GM18907 (cell line): ENCODE data around the gene RAET1E.
"Not testable (repeated sequence)": the region's sequence is repeated elsewhere in the genome, so short reads cannot be mapped to it uniquely, and the experiment has no call there.

ENCODE experiments used
- ATAC-seq: cut with Tn5 transposase; IDR thresholded peaks from one replicate; pipeline ENCODE4 v1.9.1; 2021; ENCODE audit warnings: mild to moderate bottlenecking, moderate library complexity; ENCODE audit not compliant: unreplicated experiment

Gene RAET1E

DNA sequence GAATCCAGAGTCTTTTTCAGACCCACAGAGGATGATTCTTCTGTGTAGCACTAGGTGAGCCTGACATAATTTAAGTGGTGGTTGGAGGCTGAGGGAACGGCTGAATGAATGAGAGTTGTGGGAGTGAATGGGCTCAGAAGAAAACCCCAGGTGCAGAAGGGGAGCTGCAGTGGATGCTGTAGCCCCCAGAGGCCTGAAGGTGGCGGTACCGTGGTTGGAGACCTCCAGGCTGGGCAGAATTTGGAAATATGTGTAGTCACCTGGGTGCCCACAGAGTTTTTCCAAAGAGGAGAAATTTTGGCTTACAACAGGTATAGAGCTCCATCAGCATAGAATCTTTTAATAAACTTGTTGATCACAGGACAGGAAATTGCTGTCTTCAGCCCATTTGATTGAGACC is 31.5 kb upstream of the RAET1E start:
- ATAC-seq = no peak

DNA sequence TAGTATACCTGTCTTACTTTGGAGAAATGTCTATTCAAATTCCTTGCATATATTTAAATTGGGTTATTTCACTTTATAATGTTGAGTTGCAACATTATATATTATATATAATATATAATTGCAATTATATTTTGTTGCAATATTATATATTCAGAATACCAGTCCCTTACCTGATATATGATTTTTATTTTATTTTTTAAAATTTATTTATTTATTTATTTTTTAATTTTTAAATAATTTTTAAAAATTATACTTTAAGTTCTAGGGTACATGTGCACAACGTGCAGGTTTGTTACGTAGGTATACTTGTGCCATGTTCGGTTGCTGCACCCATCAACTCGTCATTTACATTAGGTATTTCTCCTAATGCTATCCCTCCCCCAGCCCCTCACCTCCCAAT is 29.1 kb upstream of the RAET1E start:
- not testable (repeated sequence) for ATAC-seq

DNA sequence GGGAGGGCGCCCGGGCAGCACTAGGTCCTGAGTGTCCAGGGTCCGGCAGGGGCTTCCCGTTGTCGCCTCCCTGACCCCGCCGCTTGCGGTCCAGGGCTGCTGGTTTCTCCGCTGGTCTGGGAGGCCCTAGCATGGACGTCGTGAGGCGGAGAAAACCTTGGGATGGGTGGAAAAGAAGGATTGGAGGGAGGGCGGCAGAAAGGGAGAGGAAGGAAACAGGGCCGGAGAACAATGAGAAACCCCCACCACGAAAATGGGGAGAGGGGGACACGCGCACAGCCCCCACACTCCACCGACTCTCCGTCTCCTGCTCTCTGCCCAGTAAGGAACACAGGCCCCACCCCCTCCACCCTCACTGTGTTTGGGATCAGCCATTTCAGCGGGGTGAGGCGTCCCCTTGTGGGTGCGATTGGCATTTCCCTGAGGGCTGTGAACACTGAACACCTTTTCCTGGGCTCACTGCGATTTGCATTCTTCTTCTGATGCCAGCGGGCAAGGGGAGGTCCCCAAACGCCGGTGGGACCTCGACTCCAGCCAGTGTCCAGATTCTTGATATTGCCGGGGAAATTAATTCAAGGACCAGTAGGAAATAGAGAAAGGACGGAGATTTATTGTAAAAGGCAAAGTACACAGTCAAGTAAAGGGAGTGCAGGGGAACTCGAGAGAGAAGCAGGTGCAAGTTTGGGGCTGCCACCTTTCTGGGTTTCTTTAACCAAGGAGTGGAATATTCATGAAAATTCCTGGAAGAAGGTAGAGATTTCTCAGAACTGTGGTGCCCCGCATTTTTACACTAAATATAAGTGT is 28.3 kb upstream of the RAET1E start:
- ATAC-seq = no peak

DNA sequence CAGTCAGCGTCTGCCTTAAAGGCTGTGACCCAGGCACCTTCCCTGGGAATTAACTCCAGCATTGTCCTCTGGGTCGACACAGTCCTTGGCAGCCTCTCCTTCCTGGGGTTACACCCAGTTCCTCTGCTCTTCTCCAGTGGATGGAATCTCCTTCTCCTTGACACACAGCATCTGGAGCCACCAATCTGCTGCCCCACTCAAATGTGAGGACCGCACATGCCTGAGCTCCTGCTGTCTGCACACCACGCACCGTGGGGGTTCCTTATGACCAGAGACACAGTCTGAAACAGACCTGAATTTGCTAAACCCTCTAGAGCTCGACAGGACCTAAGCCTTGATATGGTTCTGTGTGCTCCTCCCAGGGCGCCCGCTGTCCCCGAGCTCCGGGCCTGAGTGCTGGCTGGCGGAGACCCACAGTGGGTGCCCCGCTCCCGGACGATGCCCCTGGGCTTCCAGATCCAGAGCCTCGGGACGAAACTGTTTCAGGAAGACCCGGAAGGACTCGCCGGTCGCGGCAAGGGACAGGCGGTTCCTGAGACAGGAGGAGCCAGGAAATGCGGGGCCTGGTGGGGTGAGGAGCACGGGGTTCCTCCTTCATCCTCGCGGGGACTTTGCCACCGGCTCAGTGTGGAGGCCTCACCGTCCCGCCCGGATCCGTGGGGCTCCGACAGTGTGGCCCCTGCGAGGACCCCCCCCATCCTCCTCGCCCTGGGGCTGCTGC is 27.5 kb upstream of the RAET1E start:
- no peak for ATAC-seq

DNA sequence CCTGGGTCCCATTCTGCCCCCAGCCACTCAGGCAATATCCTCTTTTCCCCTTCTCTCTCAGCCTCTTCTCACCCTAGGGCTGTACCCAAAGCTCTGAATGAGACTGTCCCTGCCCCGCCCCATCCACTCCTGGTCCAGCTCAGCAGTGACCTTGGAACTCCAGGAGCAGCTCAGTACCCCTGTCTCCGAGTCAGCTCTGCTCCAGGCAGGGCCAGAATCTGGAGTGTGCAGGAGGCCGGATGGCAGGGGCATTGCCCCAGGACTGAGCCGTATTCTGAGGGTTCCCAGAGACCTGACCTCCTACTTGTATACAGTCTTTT is 27.0 kb upstream of the RAET1E start:
- no peak for ATAC-seq

DNA sequence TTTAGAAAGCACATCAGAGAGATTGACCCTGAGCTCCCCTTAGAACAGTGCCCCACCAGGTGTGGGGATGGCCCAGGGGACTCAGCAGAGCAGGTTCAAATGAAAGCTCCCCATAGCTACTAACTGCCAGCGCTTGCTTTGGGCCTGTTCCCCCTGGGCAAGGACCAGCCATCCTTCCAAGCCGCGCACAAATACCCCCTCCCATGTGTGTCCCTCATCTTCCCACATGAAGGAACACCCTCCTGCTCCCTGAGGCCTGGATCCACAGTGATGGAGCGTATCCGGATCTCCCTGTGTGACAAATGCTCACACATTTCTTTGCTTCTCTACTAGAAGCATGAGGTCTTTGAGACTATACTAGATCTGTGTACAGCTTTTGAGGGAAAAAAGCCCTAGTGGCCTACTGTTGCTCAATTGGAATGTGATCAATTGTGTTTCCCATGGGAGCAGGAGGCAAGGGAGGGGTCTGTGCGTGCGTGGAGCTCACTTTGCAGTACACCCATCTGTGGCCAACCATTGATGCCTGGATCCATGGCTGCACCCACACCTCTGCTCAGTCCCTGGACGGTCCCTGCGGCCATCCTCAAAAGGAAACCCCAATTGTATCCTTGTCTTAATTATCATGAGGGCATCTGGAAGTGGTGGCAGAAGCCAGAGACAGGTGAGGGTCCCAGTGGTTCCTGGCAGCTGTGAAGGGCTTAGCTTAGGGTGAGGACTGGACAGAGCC is 26.5 kb upstream of the RAET1E start:
- no peak for ATAC-seq

DNA sequence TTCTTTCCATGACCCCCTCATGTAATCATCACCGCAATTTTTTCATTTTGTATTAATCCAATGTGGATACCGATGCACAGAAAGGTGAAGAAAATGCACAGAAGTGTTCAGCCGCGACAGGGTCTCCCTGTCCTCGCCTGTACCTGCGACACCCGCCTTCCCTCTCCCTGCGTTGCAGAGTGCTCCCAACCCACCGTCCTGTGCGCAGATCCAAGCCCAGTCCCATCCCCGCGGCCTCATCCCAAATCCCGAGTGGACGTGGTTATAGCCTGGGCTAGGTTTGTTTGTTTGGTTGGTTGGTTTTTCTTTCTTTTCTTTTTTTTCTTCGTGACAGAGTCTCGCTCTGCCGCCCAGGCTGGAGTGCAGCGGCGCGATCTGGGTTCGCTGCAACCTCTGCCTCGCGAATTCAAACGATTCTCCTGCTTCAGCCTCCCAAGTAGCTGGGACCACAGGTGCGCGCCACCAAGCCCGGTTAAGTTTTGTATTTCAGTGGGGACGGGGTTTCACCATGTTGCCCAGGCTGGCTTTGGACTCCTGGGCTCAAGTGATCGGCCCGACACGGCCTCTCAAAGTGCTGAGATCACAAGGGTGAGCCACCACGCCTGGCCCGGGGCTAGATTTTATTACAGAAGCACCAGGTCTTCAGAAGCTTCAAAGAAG is 25.5 kb upstream of the RAET1E start:
- ATAC-seq = no peak

DNA sequence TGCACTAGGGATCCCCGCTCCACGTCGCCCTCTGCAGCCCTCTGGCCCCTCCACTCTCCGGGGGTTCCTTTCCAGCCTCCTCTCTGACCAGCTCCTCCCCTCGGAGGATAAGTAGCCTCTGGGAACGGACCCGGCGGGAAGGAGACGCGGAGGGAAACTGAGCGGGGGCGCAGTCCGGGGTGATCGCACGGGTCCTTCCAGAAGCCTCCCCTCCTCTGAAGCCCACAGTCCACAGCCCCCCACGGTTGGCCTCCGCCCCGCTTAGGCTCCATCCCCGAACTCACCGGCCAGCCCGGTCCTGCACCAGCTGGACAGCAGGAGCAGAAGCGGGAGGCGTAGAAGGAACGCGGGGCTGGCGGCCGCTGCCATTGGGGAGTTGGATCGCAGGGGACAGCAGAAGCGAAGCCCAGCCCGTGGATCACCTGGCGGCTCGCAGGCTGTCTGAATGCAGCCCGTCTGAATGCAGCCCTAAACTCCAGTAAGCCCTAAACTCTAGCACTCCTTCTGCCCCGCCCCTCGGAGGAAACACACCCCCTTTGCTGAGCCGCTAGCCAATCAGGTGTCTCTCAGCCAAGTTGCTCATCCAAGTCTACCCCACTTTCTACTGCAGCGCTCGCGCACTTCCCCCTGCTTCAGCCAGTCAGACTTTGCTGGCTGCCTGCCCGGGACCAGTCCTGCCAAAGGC is 24.9 kb upstream of the RAET1E start, which contains the start of gene RAET1G:
RAET1G (minus strand) TSS at position 480 of the 685 bp plus-strand sequence; CDS start at position 369, 111 bp downstream.
- ATAC-seq = no peak

DNA sequence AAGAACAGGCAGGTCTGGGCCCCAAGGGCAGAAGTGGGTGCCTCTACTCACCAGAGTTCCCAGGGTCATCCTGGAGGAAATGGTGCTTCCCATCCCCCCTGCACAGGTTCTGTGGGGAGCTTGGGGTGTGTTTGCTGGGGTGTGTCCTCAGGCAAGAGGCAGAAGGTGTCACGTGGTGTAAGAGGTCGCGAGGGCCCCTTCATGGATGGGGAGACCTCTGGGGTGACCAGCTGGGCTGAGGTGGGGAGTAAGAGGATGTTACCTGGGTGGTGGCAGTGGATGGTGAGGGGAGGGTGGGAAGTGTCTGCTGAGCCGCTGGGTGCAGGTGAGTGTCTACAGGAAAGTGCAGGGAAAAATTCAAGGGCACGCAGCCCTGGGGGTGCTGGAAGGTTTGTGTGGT is 24.2 kb upstream of the RAET1E start:
- ATAC-seq = not testable (repeated sequence)

DNA sequence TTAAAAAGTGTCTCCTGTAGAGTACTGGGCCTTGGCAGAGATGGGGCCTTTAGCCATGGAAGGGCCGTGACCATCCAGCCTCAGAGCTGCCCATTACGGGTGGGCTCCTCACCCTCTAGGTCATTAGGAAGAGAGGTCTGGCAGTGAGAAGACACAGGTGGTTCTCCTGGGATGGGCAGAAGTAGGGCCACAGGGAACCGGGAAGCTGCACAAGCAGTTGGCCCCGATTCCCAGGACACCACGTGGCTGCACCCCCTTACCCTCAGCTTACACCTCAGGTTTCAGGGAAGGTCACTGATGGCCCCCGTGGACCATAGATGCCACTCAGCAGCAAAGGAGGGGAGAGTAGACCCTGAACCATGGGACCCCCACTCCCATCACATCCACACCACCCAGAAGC is 23.4 kb upstream of the RAET1E start:
- ATAC-seq = no peak

DNA sequence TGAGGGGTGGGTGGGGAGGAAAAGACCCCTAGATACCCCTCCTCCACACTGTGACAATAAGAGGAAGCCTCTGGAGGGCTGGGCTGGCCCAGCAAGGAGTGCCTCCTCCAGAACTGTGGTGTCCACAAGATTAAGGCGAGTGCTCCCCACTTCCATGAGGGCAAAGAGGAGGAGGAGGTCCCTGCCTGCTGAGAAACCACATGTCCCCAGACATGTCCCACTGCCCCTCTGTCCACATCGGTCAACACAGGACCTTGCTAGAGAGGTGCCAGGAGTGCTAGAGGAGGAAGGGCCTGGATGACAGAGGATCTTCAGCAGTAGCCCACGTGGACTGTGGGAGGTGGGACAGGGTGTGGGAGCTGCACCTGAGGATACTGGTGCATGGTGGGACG is 21.9 kb upstream of the RAET1E start:
- no peak for ATAC-seq

DNA sequence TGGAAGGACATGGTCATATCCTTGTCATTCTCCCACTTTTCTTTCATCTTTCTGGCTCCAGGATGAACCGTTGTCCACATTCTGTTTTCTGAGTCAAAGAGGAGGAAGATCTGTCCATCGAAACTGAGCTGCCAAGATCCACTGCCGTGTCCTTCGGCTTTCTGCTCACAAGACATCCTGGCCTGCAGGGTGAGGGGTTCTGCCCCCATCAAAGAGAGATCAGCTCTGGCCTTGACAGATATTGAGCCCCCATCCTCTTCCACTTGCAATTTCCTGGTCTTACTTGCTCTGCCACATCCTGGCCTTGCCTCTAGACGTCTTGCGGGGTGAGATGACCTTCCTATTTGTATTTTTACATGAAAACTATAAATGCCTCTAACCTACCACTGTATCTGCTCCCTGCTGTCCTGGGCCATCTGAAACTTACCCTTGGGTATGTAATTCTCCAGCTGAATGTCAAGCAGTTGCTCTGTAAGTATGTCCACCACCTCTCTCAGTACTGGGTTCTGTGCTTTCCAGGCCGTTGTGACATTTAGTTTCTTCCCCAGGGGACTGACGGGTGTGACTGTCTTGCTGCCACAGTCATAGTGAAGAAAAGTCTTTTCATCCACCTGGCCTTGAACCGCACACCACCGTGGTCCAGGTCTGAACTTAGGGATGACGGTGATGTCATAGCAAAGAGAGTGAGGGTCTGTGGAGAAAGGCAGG is 21.4 kb upstream of the RAET1E start:
- ATAC-seq = not testable (repeated sequence)

DNA sequence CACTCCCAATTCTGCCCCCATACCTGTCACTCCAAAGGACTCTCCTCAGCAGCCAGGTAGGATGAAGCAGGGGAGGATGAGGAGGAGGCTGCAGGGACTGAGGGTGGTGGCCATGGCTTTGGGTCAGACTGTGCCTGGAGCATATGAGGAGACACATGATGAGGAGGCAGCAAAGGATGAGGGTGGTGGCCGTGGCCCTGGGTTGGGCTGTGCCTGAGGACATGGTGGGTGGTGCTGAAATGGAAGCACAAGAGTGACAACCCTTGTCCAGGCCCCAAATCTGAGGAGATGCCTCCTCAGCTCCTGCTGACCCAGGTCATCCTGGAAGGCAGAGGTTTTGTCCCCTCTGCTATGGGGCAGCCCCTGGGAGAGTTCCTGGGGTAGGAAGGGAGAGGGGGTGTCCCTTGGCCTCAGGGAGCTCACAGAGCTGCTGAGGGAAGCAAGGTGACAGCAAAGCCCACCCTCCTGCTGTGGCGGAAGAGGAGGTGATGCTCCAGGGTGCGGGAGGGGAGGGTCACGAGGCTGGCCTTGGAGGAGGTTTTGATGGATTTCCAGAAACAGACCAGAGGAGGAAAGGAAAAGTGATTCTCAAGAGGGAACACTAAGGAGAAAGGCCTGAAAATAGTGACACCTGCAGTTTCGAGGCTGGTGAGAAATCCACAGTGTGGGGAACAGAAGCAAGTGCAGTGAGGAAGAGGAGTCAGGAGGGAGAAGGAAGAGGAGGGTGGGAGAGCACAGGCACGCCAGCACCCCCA is 20.4 kb upstream of the RAET1E start:
- no peak for ATAC-seq

DNA sequence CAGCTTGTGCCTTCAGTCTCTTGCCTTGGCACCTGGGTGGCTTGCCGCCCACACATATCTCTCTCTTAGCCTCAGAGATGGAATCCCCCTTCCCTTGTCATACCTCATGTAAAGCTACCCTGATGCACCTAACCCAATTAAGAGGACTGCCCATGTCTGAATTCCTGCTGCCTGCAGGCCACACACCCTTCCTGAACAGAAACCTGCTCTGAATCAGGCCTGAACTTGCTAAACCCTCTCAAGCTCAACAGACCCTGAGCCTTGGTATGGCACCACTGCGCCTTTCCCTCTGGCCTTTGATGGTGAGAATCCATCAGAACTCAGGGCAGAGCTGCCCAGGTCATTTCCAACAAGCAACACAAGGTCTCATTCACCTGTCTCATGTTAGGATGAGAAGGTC is 19.8 kb upstream of the RAET1E start:
- no peak for ATAC-seq

DNA sequence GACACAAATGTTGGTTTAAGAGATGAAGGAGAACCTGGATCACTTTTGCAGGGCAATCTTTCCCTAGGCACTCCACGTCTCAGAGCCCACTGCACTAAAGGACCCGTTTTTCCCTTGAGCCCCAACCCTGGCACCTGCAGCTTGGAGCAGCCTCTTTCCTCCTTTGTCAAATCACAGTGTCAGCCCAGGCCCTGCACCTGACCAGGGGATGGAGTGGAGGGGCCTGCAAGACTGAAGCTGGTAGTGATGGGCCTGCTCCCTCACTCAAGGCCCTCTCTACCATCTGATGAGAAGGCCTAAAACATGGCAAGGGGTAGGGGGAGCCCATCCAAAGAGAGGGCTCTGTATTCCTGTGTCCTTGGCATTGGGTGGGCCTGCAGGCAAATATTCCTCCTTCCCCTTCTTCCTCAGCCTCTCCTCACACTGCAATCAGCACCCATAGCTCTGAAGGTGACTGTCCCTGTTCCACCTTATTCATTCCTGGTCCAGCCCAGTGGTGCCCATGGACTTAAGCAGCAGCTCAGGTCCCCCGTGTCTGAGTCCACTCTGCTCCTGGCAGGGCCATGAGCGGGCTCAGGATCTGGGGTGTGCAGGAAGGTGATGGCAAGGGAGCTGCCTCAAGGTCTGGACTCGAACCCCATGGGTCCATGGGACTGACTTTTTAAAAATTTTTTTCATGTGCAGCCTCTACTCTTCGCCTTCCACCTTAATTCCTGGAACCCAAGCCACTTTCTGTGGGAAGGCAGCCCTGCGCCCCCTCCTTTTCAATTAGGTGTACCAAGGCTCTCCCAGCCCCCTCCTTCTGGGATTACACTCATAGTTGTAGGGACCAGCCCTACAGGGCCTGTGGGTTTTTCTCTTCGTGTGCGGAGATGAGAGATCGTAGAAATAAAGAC is 18.3 kb upstream of the RAET1E start:
- ATAC-seq = no peak

DNA sequence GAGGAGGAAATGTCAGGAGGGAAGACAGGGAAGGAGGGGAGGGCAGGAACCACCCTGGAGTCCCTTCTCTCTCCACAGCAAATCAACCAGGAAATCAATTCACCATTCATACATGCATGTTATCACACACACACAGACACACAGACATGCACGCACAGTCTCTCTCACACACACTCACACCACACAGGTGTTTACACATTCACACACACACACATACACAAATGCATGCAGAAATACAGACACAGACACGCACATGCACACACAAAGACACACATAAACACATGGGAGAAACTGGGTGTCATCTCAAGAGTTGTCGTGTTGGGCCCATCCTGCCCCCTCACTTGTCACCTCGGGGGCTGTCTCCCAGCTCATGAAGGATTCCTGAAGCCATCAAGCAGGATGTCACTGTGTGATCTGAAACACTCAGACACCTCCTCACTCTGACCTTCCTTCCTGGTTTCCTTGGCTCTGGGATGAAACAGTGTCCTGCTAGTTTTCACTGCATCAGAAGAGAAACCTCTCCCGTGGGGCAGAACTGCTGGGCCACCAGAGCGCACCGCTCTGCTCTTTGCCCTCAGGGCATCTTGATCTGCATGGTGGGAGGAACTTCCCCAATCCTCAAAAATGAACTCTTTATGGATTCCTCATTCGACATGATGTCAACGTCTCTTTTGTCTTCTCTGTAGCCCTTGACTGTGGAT is 15.8 kb upstream of the RAET1E start:
- no peak for ATAC-seq

DNA sequence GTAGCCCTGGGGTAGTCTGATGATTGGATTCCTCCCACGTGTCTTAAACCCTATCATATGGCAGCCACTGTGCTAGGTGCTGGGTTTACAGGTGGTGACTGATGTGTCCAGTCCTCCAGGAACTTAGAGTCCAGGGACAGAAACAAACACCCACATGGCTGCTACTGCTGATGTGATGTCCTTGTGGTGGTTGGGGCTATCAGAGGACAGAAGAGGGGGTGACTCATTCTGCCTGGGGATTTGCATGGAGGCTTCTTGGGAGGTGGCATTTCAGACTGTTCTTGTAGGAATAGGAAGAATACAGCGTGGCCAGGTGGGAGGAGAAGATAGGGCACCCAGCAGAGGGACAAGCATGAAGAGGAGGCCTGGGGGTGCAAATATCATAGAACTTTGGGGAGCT is 15.2 kb upstream of the RAET1E start:
- no peak for ATAC-seq

DNA sequence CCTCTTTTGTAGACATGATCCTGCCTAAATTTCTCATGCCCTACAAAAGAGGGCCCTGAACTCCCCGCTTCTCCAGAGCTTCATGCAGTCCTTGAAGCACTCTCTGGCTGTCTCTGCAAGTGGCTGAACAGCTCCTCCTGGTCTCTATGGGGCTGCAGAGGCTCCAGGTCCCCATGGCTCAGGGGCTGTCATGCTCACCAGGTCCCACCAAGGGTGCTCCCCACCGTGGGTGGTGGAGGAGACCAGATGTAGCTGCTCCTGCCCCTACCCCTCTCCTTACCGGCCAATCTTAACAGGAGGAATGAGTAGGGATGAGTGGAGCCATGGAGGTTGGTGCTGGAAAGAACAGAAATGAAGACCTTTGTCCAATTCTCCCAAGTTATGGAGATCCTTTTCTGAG is 14.8 kb upstream of the RAET1E start:
- ATAC-seq = not testable (repeated sequence)
